HG03460 (cell line): ENCODE measurements around the gene APBB2.

ENCODE experiments used
- ATAC-seq: cut with Tn5 transposase; IDR thresholded peaks from one replicate; pipeline ENCODE4 v1.9.1; 2021; ENCODE audit not compliant: unreplicated experiment

Gene APBB2

DNA sequence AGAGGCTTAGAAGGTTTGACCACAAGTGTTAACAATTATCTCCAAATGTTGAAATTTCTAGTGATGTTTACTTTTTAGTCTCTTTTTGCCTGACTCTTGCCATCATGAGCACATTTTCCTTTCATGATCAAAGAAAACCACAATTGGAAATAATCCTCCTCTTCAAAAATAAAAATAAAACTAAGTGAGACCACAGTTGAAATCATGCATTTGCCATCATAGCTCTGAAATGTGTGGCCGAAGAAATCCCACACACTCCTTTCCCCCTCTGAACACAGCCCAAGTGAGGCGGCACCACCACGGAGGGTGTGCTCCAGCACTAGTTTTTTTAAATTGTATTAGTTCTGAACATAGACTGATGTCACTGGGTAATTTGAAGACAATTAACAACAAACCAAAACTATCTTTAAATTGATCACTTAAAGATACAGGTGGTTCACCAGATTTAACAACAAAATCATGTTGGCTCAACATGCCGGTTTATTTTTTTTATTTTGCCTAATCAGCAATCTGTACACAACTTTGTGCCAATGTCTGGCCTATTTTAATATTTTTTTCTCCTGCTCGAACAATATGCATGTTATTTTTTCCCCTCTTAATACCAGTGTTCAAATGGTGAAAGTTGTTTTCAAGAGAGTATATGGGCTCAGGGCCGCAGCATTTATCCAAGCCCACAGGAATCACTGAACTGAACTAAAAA, 17.6 kb downstream of the APBB2 start:
- ATAC-seq = no peak

DNA sequence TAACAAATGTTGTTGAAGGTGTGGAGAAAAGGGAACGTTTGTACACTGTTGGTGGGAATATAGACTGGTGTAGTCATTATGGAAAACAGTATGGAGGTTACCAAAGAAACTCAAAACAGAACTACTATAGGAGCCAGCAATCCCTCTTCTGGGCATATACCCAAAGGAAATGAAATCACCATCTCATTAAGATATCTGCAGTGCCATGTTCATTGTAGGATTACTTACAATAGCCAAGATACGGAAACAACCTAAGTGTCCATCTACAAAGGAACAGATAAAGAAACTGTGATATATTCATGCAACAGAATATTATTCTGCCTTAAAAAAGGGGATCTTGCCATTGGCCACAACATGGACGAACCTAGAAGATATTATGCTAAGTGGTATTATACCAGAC, 22.2 kb downstream of the APBB2 start:
- no peak for ATAC-seq

DNA sequence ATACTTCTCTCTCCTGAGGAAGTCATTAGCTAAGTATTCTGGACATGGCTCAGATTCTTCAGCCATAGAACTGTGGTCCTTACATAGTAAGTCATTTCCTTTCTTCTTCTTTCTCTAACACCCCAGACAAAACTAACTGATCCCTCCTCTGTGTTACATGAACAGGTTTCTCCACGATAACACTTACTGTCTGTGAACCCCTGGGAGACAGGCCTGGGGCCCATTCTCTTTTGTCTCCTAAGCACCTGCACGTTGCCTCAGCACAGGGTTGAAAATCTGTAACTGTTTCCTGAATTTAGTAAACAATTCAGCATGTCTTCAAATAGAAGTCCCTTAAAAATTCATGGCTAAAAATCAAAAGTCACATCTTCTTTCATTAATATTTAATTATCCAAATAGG, 24.7 kb downstream of the APBB2 start:
- no peak for ATAC-seq

DNA sequence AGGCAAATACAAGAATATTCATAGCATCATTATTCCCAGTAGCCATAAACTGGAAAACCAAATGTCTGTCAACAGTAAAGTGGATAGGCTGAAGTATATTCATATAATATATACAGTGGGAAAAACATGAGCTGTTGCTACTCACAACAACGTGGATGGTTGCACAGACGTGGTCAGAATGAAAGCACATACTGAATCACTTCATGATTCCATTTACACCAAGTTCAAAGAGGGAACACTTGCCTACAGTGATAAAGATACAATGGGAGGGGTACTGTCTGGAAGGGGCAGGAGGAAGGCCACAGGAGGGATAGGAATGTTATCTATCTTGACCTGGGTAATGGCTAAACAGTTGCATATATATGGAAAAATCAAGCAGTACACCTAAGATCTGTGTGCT, 25.3 kb downstream of the APBB2 start:
- ATAC-seq = no peak

DNA sequence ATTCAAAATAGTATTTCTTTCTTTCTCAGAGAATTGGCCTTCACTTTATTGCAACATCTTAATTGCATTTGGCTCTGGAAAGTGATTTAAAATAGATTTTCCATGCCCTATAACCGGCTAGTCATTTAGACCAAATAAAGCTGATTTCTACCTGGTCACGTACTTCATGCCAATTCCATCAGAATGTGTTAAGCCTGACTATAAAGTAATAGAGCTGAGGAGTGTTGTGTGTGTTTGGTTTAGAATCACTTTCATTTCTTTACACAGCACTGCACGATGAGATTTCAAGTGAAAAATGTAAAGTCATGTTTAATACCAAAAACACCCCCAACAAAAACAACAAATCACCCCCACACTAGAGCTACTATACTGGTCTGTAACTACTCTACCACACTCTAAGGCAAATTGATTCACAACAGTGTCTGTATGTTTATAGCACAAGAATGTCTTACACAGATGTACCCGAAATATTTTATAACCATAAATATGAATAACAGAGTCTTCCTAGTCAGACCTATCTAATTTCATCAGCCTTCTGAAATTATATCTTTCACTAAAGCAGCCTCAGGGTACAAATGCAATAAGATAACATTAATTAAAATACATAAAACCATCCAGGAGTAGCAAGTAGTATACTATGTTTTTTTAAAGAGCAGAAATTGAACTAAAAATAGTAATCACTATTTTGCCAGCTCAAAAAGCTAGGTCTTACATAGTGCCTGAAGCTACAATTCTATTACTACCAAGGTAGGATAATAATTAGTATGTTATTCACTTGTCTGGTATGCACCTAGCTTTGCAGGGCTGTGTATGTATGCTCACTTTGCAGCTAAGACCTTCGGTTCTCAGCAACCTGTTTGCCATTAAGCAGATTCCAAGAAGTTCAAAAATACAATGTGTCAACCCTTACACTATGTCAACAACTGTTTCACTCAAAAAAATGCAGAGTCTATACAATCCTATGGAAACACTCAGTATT, 28.4 kb downstream of the APBB2 start:
- no peak for ATAC-seq

DNA sequence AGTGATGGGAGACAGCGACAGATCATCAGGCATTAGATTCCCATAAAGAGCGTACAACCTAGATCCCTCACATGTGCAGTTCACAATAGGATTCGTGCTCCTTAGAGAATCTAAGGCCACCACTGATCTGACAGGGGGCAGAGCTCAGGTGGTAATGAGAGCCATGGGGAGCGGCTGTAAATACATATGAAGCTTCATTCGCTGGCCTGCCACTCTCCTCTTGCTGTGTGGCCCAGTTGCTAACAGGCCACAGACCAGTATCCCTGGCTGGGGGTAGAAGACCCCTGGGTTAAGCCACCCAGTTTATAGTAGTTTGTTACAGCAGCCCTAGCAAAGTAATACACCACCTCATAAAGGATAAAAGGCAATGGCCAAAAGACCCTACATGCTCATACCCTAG, 30.3 kb downstream of the APBB2 start:
- ATAC-seq = no peak

DNA sequence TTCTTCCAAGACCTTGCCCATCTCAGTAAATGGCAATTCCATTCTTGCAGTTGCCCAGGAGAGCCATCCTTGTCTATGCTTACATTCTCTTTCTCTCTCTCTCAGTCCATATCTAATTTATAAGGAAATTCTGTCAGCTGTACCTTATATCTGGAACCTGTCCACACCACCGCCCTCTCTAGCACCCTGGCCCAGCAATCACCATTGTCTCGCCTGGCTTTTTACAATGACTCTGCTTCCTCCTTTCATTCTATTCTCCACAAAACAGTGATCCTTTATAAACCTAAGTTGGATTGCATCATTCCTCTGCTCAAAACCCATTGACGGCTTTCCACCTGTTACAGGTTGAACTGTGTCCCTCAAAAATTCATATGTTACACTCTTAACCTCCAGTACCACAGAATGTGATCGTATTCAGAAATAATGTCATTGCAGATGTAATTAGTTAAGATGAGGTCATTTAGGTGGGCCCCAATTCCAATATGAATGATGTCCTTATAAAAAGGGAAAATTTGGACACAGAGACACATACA, 31.3 kb downstream of the APBB2 start:
- ATAC-seq = no peak

DNA sequence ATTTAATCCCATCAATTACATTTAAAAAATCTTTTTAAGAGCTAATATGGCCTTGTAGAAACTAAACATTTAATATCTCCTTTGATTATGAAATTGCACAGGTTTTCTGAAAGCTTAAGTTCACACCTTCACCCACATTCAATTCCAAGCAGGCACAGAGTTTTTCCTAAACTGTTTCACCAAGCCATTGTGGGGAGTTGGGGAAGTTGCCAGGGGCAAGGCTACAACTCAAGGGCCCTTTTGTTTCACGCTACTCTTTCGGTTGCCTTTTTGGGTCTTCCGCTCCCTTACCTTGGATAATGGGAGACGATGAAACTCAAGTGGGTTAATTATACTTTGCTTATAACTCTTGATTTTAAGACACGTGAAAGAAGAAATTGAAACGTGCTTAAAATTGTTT, 33.3 kb downstream of the APBB2 start:
- ATAC-seq = no peak

DNA sequence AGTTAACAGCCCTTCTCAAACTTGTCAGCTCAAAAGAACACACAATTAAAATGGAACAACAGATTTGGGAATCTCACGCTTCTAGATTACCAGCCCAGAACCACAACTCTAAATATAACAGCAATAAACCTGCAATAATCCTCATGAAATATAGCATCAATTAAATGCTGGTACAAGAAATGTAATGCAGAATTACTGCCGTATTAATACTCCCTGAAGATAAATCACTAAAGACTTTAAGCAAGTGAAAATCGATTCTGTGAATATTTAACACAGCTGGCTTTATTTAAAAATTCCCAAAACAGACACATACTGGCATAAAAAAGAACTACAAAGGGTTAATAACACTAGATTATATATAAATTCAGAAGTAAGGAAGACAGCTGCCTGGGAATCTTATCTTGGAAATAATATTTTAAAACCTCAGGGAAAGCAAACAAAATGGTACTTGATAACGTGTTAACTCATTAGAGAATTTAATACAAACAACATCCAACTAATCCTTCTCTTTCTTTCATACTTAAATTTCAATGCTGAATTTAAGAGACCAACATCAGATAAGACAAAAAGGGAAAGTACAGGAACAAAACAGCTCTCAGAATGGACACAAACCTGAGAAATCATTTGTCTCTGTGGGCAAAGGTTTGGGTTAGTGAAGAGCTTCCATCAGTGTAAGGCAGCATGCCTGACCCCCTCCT, 34.7 kb downstream of the APBB2 start:
- no peak for ATAC-seq

DNA sequence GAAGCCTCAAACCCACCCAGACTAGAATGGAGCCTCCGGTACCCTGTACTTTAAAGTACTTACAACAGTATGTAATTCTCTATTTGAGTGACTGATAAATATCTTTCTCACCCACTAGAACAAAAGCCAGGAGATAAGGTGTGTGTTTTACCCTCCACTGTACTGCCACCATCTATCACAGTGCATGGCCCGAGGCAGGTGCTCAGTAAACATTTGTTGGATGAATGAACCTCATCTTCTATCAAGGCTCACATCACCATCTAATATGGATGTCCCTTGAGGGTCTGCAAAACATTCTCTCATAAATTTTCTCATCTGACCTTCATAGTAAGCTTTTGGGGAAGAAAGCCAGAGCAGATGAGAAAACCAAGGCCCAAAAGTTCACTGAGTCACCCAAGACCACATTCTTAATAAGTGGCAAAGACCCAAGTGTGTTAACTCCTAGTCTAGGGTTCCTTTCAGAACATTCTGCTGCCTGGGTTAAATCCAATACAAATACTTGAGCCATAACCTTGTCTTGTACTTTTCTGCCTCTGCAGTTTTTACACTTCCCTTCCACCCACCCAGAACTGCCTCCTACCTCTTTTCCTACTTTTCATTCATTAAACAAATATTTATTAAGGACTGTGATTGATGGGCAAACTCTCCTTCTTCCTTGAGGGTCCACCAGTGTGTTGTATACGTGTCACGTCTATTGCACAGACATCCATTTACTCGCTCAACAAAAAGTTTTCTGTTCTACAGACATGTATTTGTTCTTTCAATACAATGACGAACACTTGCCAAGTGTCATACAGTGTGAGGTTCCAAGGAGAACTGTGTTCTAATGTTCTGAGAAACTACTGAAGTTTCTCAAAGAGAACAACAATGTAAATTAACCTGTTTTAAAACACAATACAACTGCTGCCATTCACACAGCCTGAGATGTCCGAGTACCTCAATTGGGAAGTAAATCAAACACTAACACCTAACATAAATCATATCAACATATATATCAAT, 35.7 kb downstream of the APBB2 start:
- ATAC-seq = no peak

DNA sequence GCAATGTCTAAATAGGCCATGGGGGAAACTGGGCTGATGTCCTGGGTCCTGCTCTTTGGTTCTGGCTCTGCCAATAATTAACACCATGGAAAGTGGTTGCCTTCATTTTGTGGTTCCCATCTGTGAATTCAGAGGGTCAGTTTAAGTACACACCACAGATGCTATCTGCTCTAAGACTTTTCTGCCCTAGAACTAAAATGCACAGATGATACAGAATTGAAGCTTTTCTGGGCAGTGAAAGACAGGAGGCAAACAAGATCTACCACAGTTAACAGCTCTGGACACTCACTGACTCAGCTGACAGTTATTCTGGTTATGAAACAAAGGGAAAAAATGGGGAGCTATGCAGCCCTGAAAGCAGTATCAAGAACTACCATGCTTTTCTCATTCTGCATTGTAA, 37.3 kb downstream of the APBB2 start:
- ATAC-seq = no peak

DNA sequence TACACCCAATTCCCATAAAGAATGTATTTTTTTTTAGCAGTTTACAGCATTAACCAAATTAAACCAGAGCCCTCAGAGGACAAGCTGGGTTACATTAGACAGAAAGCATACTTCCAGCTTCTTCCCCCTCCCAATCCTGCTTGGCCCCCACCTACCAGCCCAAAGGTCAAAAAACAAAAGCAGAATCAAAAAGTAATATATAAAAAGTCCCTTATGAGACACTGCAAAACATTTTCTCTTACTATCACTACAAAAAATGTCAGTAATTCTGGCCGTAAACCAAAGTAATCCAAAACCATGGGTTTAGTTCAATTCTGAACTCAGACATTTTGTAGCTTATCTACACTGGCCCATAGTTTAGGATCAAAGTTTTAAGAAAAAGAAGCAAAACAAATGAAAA, 38.0 kb downstream of the APBB2 start:
- ATAC-seq = no peak

DNA sequence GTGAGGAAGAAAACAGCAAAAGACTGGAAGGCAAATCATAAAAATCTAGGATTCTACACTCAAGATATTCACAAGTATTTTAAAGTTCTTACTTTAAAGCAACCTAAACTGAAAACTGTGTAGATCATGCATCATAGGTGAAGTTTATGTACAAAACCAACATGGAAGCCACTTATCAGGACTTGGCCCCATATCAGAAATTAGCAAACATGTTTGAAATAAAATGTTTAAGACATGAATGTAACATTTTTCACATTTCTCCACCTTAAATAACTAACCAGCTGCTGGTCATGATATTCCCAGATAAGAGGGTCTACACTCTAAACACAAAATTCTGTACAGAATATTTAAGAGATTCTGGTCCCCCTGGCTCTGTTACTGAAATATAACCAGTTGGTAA, 38.5 kb downstream of the APBB2 start:
- no peak for ATAC-seq

DNA sequence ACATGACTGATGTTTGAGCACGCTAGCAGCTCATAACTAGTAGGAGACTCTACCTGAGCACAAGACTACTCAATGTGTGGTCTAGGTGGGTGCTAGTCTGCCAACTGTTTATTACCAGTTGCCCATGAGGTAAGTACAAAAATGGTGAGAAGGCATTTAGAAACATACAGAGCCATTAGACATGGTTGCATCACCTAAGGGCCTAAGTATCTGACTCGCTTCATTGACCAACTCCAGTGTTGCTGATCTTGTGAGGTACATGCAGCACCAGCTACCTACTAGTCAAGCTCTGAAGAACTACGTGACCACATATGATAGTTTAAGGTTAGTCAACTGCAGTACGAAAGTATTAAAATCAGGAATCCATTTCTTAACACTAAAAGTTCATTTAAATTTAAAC, 39.9 kb downstream of the APBB2 start:
- ATAC-seq = no peak

DNA sequence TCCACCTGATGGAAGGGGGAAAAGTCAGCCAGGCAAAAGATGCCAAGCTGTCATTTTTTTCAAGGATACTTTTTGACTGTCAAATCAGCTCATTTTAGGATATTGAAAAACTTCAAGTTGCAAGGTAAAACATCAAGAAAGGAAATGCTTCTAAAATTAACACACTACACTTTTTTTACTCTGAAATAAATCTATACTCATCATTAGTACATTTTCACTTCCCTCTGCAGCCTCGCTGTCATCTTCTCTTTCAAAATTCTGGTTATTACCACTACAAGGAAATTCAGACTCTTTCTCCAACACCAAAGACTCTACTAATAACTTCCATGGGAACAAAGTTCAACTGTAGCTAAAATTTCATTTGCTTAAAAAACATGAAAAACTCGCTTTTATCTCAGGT, 41.6 kb downstream of the APBB2 start:
- no peak for ATAC-seq

DNA sequence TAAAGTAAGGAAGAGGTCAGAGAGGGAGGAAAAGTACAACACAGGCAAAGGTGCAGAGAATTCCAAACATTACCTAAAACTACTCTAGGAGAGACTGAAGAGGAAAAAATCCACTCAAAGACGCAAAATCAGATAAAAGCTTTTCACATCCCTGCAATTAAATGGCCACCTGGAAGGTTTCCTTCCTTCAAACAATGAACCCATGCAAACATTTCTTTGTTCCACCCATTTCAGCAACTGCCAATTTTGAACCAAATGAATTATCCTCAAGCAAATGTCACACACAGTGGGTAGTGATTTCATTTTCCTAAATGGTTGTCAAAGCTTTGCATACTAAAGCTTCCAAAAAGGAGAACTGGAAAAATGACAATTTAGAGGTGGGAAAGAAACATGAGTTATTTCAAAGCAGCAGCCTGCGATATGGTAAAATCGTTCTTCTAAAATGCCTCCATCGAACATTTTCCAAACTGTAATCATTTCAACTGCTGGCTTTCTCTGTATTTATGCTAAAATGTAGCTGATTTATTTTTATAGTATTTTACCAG, 45.0 kb downstream of the APBB2 start:
- no peak for ATAC-seq

DNA sequence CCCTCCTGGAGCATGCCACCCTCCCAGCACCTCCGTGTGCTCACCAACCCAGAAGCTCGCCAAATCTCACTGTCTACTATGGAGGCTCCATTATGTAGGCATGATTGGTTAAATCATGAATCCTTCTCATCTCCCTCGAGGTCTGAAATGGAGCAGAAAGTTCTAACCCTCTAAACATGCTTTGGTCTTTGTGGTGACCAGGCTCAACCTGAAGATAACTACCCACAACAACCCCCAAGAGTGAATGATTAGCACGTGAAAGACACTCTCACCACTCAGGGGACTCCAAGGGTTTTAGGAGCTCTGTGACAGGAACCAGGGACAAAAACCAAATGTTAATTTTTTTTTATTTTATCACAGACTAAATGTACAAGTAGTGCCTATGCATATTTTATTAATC, 47.2 kb downstream of the APBB2 start:
- no peak for ATAC-seq

DNA sequence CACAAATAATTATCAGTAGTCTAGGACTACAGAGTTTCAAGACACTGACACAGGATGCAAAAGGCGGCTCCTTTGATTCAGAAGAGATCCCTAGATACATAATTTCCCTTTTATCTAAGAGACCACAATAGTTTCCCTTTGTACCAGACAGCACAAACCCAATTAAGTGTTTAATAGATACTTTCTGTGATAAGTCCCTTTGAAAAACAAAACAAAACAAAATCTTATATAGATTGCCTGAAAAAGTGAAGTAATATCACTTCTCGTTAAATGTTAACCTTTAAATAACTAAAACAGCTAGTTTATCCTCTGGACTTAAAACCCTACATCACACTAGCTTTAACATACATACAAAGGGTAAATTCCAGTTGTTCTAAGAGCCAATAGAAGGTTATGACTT, 49.9 kb downstream of the APBB2 start:
- no peak for ATAC-seq

DNA sequence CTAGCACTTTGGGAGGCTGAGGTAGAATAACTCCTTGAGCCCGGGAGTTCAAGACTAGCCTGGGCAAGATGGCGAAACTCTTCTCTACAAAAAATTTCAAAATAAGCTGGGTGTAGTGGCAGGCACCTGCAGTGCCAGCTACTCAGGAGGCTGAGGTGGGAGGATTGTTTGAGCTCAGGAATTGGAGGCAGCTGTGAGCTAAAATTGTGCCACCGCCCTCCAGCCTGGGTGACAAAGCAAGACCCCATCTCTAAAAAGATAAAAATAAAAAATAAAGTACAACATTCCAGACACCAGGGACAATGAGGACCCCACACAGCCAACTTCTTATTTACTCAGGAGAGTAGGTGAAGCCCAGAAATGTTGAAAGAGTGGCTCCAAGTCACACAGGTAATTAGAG, 53.0 kb downstream of the APBB2 start:
- ATAC-seq = no peak

DNA sequence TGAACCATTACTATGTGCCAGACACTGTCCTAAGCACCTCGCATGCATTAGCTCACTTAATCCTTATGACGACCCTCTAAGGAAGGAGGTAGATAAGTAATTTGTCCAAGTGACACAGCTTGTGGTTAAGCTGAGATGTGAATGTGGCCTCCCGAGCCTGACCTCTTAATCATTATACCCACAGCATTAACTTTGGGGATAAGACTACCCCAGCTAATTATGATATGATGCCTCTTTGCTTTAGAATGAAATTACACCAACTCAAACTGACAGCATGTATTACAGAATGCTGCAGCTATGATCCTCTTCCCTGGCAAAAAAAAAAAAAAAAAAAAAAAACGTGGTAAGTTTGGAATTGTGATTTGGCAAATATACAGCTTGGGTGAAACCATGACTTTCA, 53.5 kb downstream of the APBB2 start:
- ATAC-seq = no peak
